Activated naive CD8-positive, alpha-beta T cell treated with anti-CD3 and anti-CD28 coated beads, Interleukin-2, amount 50 U/mL, for 16 hours (primary cell): ENCODE measurements around the gene FBXW8.

Experiments
- DNase-seq: peaks from one replicate; pipeline ENCODE4 v3.0.0-alpha.2; 2020; ENCODE audit warnings: low read depth, low spot score

The FBXW8 gene

GRCh38 chr12:117076410-117077372, 165.9 kb downstream of the FBXW8 start:
- no peak for DNase-seq

GRCh38 chr12:117079487-117079886, 168.7 kb downstream of the FBXW8 start:
- no peak for DNase-seq

DNA sequence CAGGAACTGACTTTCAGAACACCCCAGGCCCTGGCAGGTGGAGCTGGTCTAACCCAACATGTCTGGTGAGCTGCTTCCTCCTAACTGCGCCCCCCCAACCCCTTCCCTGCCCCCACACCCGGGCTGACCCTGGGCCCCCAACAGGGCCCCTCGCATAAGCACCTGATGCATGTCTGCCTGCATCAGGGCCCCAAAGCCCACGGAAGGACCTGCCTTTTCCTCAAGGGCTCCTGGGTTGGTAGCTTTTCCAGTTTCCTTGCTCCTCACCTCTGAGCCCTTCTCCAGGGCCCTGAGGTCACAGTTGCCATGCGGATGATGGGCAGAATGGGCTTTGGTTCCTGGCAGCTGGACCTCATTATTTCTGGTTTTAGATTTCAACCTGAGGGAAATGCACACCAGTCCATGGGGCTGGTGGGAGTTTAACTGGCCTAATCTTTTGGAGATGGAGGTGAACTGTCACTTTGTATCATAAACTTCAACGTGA, 170.0 kb downstream of the FBXW8 start:
- no peak for DNase-seq
